Prostate gland (tissue), 2 donors: ENCODE measurements around the gene PREPL. TPM values are rescaled to one million over a fixed set of nuclear protein-coding genes. Genes with fewer than 3 reads are reported as not detected.

ENCODE experiments used
- DNase-seq: peaks from one replicate; pipeline ENCODE4 v3.0.0-alpha.2; 2019; ENCODE audit warnings: low spot score
- H3K27ac ChIP-seq, 2 donors: fragments of 200-600 bp; sonication (generic); 2 replicates each; pipeline ENCODE4 v1.5.1; 2017 to 2019
- H3K27me3 ChIP-seq: fragments of 200-600 bp; sonication (generic); replicated peaks from 2 replicates; pipeline ENCODE4 v1.5.1; 2019; ENCODE audit not compliant: insufficient read depth
- H3K36me3 ChIP-seq, 2 donors: fragments of 200-600 bp; sonication (generic); 1 replicate in 1 of 2; 2 replicates in 1 of 2; pipeline versions ENCODE4 v1.5.1 to v1.8.1; 2017 to 2019
- H3K4me1 ChIP-seq: fragments of 200-600 bp; sonication (generic); replicated peaks from 2 replicates; pipeline ENCODE4 v1.5.1; 2019
- H3K4me3 ChIP-seq, 2 donors: fragments of 200-600 bp; sonication (generic); 2 replicates each; pipeline ENCODE4 v1.5.1; 2017 to 2019
- H3K9me3 ChIP-seq: fragments of 200-600 bp; sonication (generic); 2 replicates; pipeline ENCODE4 v1.5.1; 2017
- CTCF ChIP-seq, 4 experiments: fragments of 200-600 bp in 2 of 4; fragments of 450-650 bp in 2 of 4; sonication (generic) in 2 of 4; IDR thresholded peaks; 1 replicate in 3 of 4; 2 replicates in 1 of 4; pipeline ENCODE4 v1.5.1; 2016 to 2019; ENCODE audit warnings: antibody characterized with exemption in 4 of 4, mild to moderate bottlenecking in 2 of 4, moderate library complexity in 2 of 4
- POLR2A ChIP-seq: fragments of 450-650 bp; IDR thresholded peaks from one replicate; pipeline ENCODE4 v1.6.1; 2016; ENCODE audit warnings: antibody characterized with exemption, mild to moderate bottlenecking
- POLR2AphosphoS5 ChIP-seq: sonication (generic); formaldehyde crosslinking; IDR thresholded peaks from one replicate; pipeline ENCODE4 v1.6.1; 2017; ENCODE audit warnings: antibody characterized with exemption
- WGBS: methylation state at CpG from one replicate; pipeline ENCODE4 v1.1.5; 2018; 5-methylcytosine and 5-hydroxymethylcytosine counted together
- intact Hi-C: fragments of 100-400 bp; cut with DNase I; formaldehyde crosslinking; loops from one replicate; pipeline ENCODE4 v1.14.2; 2022
- total RNA-seq, 2 donors: library from RNA; depleted of rRNA; stranded (reverse); fragments of >200 nt; gene quantifications; one replicate each; pipeline ENCODE4 v1.1.0, GENCODE V29; 2016

The PREPL gene
- total RNA-seq, 2 donors from 2014 or later: 40.3 to 49.3 TPM

DNA sequence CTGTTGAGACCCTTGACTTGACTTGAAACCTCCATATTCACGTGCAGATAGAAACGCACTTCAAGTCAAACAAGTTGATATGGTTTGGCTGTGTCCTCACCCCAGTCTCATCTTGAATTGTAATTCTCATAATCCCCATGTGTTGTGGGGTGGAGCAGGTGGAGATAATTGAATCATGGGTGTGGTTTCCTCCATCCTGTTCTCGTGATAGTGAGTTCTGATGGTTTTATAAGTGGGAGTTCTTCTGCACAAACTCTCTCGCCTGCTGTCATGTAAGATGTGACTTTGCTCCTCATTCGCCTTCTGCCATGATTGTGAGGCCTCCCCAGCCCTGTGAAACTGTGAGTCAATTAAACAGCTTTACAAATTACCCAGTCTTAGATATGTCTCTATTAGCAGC lies 64.6 kb downstream of the PREPL start:
- H3K27me3 ChIP-seq: no peaks in the 10 kb centered on the region
- no peaks in the 10 kb centered on the region for H3K36me3 ChIP-seq
- no peaks in the 10 kb centered on the region for H3K4me1 ChIP-seq
- H3K27ac ChIP-seq: no peak overlapping the region
- TF ChIP-seq CTCF (IDR thresholded peaks at IDR 0.05): no peak
- TF ChIP-seq POLR2AphosphoS5: no peak
- TF ChIP-seq POLR2A: no peak
- no peak overlapping the region for H3K4me3 ChIP-seq
- H3K9me3 ChIP-seq: no peaks in the 10 kb centered on the region
- 91% methylated on average over 5 of the region's 5 CpGs for WGBS
- no peak for DNase-seq
- intact Hi-C loops: no loop called here

GRCh38 chr2:44295633-44296359 lies 65.5 kb downstream of the PREPL start:
- Histone ChIP-seq H3K9me3 (no peaks in the 10 kb centered on the region), H3K27me3 (no peaks in the 10 kb centered on the region), H3K4me1 (no peaks in the 10 kb centered on the region), H3K36me3 (no peaks in the 10 kb centered on the region), H3K4me3 (no peak overlapping the region), H3K27ac (peak overlapping the region in 1 of 2 donors; percentile 25)
- no peak for DNase-seq
- WGBS: 46% methylated on average over 8 of the region's 8 CpGs
- TF ChIP-seq CTCF (IDR thresholded peaks at IDR 0.05) (no peak), POLR2AphosphoS5 (no peak), POLR2A (no peak)
- intact Hi-C loops: no loop called here

- no peaks in the 10 kb centered on the region for H3K27me3 ChIP-seq
- H3K27ac ChIP-seq: peak overlapping the region in 1 of 2 donors; percentile 25
- TF ChIP-seq POLR2A (no peak), POLR2AphosphoS5 (no peak), CTCF (IDR thresholded peaks at IDR 0.05) (no peak)
- 46% methylated on average over 5 of the region's 5 CpGs for WGBS
- intact Hi-C loops: no loop called here
- no peaks in the 10 kb centered on the region for H3K9me3 ChIP-seq
- H3K36me3 ChIP-seq: no peaks in the 10 kb centered on the region
- H3K4me1 ChIP-seq: no peaks in the 10 kb centered on the region
- no peak overlapping the region for H3K4me3 ChIP-seq
- peak; percentile 27 for DNase-seq
Observed at GRCh38 chr2:44295113-44295512, 66.2 kb downstream of the PREPL start.

- TF ChIP-seq POLR2AphosphoS5 (peak; percentile 75), CTCF (IDR thresholded peaks at IDR 0.05) (peak in 3 of 4 experiments; percentile 60 to 82 (median 76)), POLR2A (no peak)
- intact Hi-C loops: loop anchor here (2.0 to 5.0 kb wide), 3 partner anchors 47 to 244 kb away; no protein-coding TSS in a partner anchor
- peak; percentile 75 for DNase-seq
- 23% methylated on average over 8 of the region's 8 CpGs for WGBS
- H3K36me3 ChIP-seq: no peaks in the 10 kb centered on the region
- H3K9me3 ChIP-seq: no peaks in the 10 kb centered on the region
- H3K4me3 ChIP-seq: no peak overlapping the region
- no peaks in the 10 kb centered on the region for H3K4me1 ChIP-seq
- H3K27ac ChIP-seq: peak overlapping the region in 1 of 2 donors; percentile 29
- H3K27me3 ChIP-seq: no peaks in the 10 kb centered on the region
Observed at GRCh38 chr2:44291281-44292248, 69.7 kb downstream of the PREPL start.
